Liver (tissue), 9 donors: ENCODE measurements around the gene SETD3. TPM values are rescaled to one million over a fixed set of nuclear protein-coding genes. Genes with fewer than 3 reads are reported as not detected.

ENCODE experiments used
- DNase-seq: peaks from one replicate; pipeline ENCODE4 v3.0.0-alpha.2; 2017; ENCODE audit warnings: low spot score
- H3K27ac ChIP-seq, 2 donors: one replicate each; pipeline ENCODE4 v1.7.0; 2013; ENCODE audit warnings: inconsistent platforms in 2 of 2, low read length in 2 of 2, control low read depth in 1 of 2, low read depth in 1 of 2, mild to moderate bottlenecking in 1 of 2
- H3K27me3 ChIP-seq, 4 donors: one replicate each; pipeline versions ENCODE4 v1.6.1 to v1.7.0; 2013; ENCODE audit warnings: low read length in 3 of 4, inconsistent platforms in 1 of 4, mild to moderate bottlenecking in 1 of 4, moderate library complexity in 1 of 4; ENCODE audit not compliant: control insufficient read depth in 4 of 4, insufficient read depth in 4 of 4
- H3K36me3 ChIP-seq, 4 donors: one replicate each; pipeline versions ENCODE4 v1.6.1 to v1.7.0; 2013; ENCODE audit warnings: low read length in 3 of 4, mild to moderate bottlenecking in 3 of 4, low read depth in 1 of 4, moderate library complexity in 1 of 4; ENCODE audit not compliant: control insufficient read depth in 4 of 4, insufficient read depth in 3 of 4
- H3K4me1 ChIP-seq, 4 donors: one replicate each; pipeline versions ENCODE4 v1.6.1 to v1.7.0; 2013; ENCODE audit warnings: low read length in 3 of 4, mild to moderate bottlenecking in 3 of 4, moderate library complexity in 1 of 4; ENCODE audit not compliant: control insufficient read depth in 4 of 4, insufficient read depth in 4 of 4
- H3K4me3 ChIP-seq, 3 donors: one replicate each; pipeline versions ENCODE4 v1.6.1 to v1.7.0; 2013; ENCODE audit warnings: low read length in 3 of 3, control low read depth in 1 of 3, low read depth in 1 of 3, mild to moderate bottlenecking in 1 of 3
- H3K9ac ChIP-seq, 2 donors: one replicate each; pipeline ENCODE4 v1.7.0; 2013; ENCODE audit warnings: low read length in 2 of 2, mild to moderate bottlenecking in 2 of 2, moderate library complexity in 2 of 2, control low read depth in 1 of 2, low read depth in 1 of 2
- H3K9me3 ChIP-seq, 4 donors: one replicate each; pipeline versions ENCODE4 v1.6.1 to v1.7.0; 2013; ENCODE audit warnings: low read length in 3 of 4; ENCODE audit not compliant: control insufficient read depth in 4 of 4
- ATF3 ChIP-seq: IDR thresholded peaks from 2 replicates; pipeline ENCODE4 v1.6.1; 2016; ENCODE audit warnings: antibody characterized with exemption
- EGR1 ChIP-seq, 2 donors: IDR thresholded peaks; 2 replicates each; pipeline ENCODE4 v1.6.1; 2016 to 2018; ENCODE audit warnings: antibody characterized with exemption in 2 of 2, low read depth in 2 of 2
- FOXA1 ChIP-seq: IDR thresholded peaks from 2 replicates; pipeline ENCODE4 v1.6.1; 2016; ENCODE audit warnings: antibody characterized with exemption
- FOXA2 ChIP-seq: IDR thresholded peaks from 2 replicates; pipeline ENCODE4 v1.6.1; 2016; ENCODE audit warnings: antibody characterized with exemption
- GABPA ChIP-seq, 2 donors: IDR thresholded peaks in 1 of 2; conservative IDR thresholded peaks in 1 of 2; 2 replicates each; pipeline ENCODE4 v1.6.1; 2016; ENCODE audit warnings: antibody characterized with exemption in 2 of 2, mild to moderate bottlenecking in 1 of 2, moderate library complexity in 1 of 2
- HNF4A ChIP-seq, 2 donors: conservative IDR thresholded peaks; 2 replicates each; pipeline ENCODE4 v1.6.1; 2016; ENCODE audit warnings: antibody characterized with exemption in 2 of 2, mild to moderate bottlenecking in 2 of 2
- HNF4G ChIP-seq: IDR thresholded peaks from 2 replicates; pipeline ENCODE4 v1.6.1; 2016; ENCODE audit warnings: antibody characterized with exemption
- JUND ChIP-seq, 2 donors: IDR thresholded peaks; 2 replicates each; pipeline ENCODE4 v1.6.1; 2016; ENCODE audit warnings: antibody characterized with exemption in 2 of 2
- MAX ChIP-seq: IDR thresholded peaks from 2 replicates; pipeline ENCODE4 v1.6.1; 2016; ENCODE audit warnings: antibody characterized with exemption
- NR2F2 ChIP-seq: IDR thresholded peaks from 2 replicates; pipeline ENCODE4 v1.6.1; 2016; ENCODE audit warnings: antibody characterized with exemption
- RAD21 ChIP-seq, 2 donors: IDR thresholded peaks; 2 replicates each; pipeline ENCODE4 v1.6.1; 2016; ENCODE audit warnings: antibody characterized with exemption in 2 of 2, mild to moderate bottlenecking in 2 of 2
- REST ChIP-seq: IDR thresholded peaks from 2 replicates; pipeline ENCODE4 v1.6.1; 2016; ENCODE audit warnings: antibody characterized with exemption, mild to moderate bottlenecking
- RXRA ChIP-seq, 2 donors: IDR thresholded peaks; 2 replicates each; pipeline ENCODE4 v1.6.1; 2017 to 2018; ENCODE audit warnings: antibody characterized with exemption in 2 of 2, mild to moderate bottlenecking in 1 of 2
- SP1 ChIP-seq: IDR thresholded peaks from 2 replicates; pipeline ENCODE4 v1.6.1; 2018; ENCODE audit warnings: antibody characterized with exemption, mild to moderate bottlenecking
- TAF1 ChIP-seq: conservative IDR thresholded peaks from 2 replicates; pipeline ENCODE4 v1.6.1; 2016; ENCODE audit warnings: antibody characterized with exemption, mild to moderate bottlenecking
- YY1 ChIP-seq: IDR thresholded peaks from 2 replicates; pipeline ENCODE4 v1.6.1; 2016; ENCODE audit warnings: antibody characterized with exemption, mild to moderate bottlenecking
- ZBTB33 ChIP-seq: IDR thresholded peaks from 2 replicates; pipeline ENCODE4 v1.6.1; 2016; ENCODE audit warnings: antibody characterized with exemption
- WGBS: extraction: QIAGEN DNeasy Blood & Tissue Kit; methylation state at CpG from one replicate; pipeline ENCODE4 v1.1.7; 2013; 5-methylcytosine and 5-hydroxymethylcytosine counted together
- polyA plus RNA-seq, 2 donors: library from polyadenylated mRNA; stranded (reverse) in 1 of 2; unstranded in 1 of 2; fragments of 200-250 nt in 1 of 2; fragments of >200 nt in 1 of 2; fragmentation: Nextera tagmentation in 1 of 2; extraction: Ambion mirVana in 1 of 2; gene quantifications; one replicate each; pipeline versions ENCODE4 v1.2.1 to v1.2.3, GENCODE V29; 2013 to 2015
- total RNA-seq, 2 donors: library from RNA; depleted of rRNA; stranded (reverse); fragments of >200 nt; gene quantifications; one replicate each; pipeline ENCODE4 v1.2.3, GENCODE V29; 2014
- TF ChIP-seq, protein P1 (sequence below): fragments of 150-350 bp; IDR thresholded peaks from 2 replicates; pipeline ENCODE4 v1.5.1; 2017; ENCODE audit warnings: improper control_type of control experiment, low read depth, low read length; ENCODE audit not compliant: missing input control
- donor health status: healthy.
- donor health status: healthy.
- donor health status: healthy.
- donor health status: healthy.
- donor health status: healthy.

The SETD3 gene
- total and polyA plus RNA-seq, 4 donors: 18.7 to 39.7 (median 19.4) TPM

DNA sequence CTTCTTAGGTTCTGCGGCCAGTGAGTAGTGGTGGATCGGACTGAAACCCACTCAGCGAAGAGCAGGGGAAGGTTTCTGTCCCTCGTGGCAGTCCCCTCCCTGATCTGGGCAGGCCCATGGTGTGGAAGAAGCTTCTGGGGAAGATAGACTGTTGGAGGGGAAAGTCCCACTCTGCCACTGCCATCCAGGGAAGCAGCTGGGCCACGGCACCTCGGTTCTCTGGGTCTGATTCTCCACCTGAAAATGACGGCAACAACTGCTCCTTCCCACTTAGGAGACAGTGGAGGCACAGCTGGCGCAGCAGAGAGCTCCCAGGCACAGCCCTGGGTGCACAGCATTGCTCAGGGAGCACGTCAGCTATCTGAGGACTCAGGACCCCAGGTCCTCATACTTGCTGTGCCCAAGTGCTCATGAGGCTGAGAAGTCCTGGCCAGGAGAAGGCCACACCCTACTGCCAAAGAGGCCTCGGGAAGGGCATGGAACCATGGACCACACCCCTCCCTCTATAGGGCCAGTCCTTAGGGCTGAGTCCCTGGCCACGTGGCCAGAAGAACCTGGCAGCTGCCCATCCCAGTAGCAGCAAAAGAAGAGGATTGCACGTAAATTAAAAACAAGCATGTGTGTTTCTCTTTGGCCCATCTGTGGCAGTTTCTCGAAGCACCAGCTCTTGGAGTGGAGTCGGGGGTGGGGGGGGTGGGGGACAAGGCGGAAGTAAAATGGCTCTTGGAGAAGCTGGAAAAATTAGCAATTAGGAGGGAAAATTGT, 123.3 kb downstream of the SETD3 start:
- no peaks in the 10 kb centered on the region for H3K36me3 ChIP-seq
- no peak for TF ChIP-seq FOXA2
- TF ChIP-seq EGR1 (IDR thresholded peaks at IDR 0.05; ENCODE audit: low read depth in 2 of 2): no peak
- TF ChIP-seq ATF3: no peak
- TF ChIP-seq YY1: no peak
- TF ChIP-seq RXRA (IDR thresholded peaks at IDR 0.05): no peak
- no peak for TF ChIP-seq MAX
- TF ChIP-seq JUND (IDR thresholded peaks at IDR 0.05): no peak
- TF ChIP-seq RAD21 (IDR thresholded peaks at IDR 0.05): no peak
- TF ChIP-seq SP1: no peak
- no peak for TF ChIP-seq NR2F2
- TF ChIP-seq HNF4G: no peak
- H3K27ac ChIP-seq: no peak overlapping the region
- H3K4me3 ChIP-seq: no peak overlapping the region
- no peak overlapping the region for H3K9ac ChIP-seq
- 88% methylated on average over 15 of the region's 15 CpGs for WGBS
- DNase-seq: no peak
- H3K27me3 ChIP-seq: no peaks in the 10 kb centered on the region
- H3K4me1 ChIP-seq: no peaks in the 10 kb centered on the region
- no peaks in the 10 kb centered on the region for H3K9me3 ChIP-seq

GRCh38 chr14:99356031-99356608, 124.5 kb downstream of the SETD3 start:
- Histone ChIP-seq H3K4me3 (no peak overlapping the region), H3K4me1 (no peaks in the 10 kb centered on the region), H3K27ac (no peak overlapping the region), H3K9ac (no peak overlapping the region), H3K36me3 (no peaks in the 10 kb centered on the region), H3K27me3 (no peaks in the 10 kb centered on the region), H3K9me3 (no peaks in the 10 kb centered on the region)
- TF ChIP-seq JUND (IDR thresholded peaks at IDR 0.05) (no peak), RAD21 (IDR thresholded peaks at IDR 0.05) (no peak), ZBTB33 (no peak), EGR1 (IDR thresholded peaks at IDR 0.05; ENCODE audit: low read depth in 2 of 2) (no peak), REST (no peak), ATF3 (no peak), YY1 (no peak), FOXA1 (no peak), SP1 (no peak), GABPA (IDR thresholded peaks at IDR 0.05 in 1 of 2, conservative IDR thresholded peaks at IDR 0.05 in 1 of 2) (no peak), HNF4G (no peak), TAF1 (no peak), RXRA (IDR thresholded peaks at IDR 0.05) (no peak), NR2F2 (no peak), FOXA2 (no peak), MAX (no peak), HNF4A (conservative IDR thresholded peaks at IDR 0.05) (no peak)
- TF ChIP-seq, protein P1, sequence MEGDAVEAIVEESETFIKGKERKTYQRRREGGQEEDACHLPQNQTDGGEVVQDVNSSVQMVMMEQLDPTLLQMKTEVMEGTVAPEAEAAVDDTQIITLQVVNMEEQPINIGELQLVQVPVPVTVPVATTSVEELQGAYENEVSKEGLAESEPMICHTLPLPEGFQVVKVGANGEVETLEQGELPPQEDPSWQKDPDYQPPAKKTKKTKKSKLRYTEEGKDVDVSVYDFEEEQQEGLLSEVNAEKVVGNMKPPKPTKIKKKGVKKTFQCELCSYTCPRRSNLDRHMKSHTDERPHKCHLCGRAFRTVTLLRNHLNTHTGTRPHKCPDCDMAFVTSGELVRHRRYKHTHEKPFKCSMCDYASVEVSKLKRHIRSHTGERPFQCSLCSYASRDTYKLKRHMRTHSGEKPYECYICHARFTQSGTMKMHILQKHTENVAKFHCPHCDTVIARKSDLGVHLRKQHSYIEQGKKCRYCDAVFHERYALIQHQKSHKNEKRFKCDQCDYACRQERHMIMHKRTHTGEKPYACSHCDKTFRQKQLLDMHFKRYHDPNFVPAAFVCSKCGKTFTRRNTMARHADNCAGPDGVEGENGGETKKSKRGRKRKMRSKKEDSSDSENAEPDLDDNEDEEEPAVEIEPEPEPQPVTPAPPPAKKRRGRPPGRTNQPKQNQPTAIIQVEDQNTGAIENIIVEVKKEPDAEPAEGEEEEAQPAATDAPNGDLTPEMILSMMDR: no peak
- no peak for DNase-seq
- WGBS: 93% methylated on average over 15 of the region's 15 CpGs
